WI38 (cell line): ENCODE results near the gene ZDHHC3.

Source experiments
- H3K4me3 ChIP-seq: 2 replicates; pipeline ENCODE4 v1.5.1; 2011; ENCODE audit warnings: low read depth, mild to moderate bottlenecking, control low read depth, low read length
- CTCF ChIP-seq: IDR thresholded peaks from 2 replicates; pipeline ENCODE4 v1.5.1; 2012; ENCODE audit warnings: low read depth, mild to moderate bottlenecking, control low read depth, low read length

Gene ZDHHC3

GRCh38 chr3:44996556-44996969 is 20.6 kb upstream of the ZDHHC3 start:
- H3K4me3 ChIP-seq: no peak overlapping the region
- no peak for TF ChIP-seq CTCF

GRCh38 chr3:44995142-44995770 is 19.3 kb upstream of the ZDHHC3 start:
- no peak for TF ChIP-seq CTCF

GRCh38 chr3:44993471-44994205 is 17.7 kb upstream of the ZDHHC3 start:
- H3K4me3 ChIP-seq: no peak overlapping the region
- no peak for TF ChIP-seq CTCF

More at GRCh38 chr3:44995142-44995770, 19.3 kb upstream of the ZDHHC3 start:
- no peak overlapping the region for H3K4me3 ChIP-seq

DNA sequence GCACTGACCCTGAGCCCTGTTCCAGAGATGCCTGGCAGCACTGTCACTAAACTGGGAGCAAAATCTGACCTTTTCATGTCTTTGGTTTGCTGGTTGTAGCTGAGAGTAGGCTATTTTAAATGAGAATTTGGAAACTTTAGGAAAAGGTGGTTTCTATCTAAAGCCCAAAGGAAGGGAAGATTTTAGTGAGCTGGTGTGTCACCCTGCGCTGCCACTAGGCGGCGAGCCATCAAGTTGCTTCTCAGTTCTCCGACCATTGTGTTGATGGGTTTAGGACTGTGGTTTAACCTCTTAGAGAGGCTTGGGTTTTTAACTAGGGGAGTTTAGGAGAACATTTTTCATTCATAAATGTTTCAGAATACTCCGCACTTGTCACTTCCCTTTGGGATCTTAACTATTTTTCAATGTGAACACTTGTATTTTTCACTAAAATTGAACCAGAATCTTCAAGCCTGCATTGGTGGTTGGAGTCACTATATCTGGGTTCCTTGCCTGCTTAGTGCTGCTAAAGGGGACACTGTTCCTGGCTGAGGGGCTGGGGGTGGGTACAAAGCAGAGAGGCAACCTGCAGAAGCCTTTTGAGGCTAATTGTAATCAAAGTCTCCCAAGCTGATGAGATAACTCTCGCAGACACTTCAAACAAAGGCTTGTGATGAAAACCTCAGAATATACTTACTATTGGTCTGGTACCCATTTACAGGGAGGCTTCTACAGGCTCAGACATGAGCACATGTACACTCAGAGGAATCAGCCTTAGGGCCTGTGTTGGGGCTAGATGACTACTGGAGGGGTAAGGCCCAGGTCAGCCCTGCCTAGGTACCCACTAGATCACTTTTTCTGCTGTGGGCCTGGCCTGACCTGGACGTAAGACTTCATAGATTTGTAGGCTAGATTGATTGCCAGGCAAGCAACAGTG is 16.8 kb upstream of the ZDHHC3 start:
- no peak overlapping the region for H3K4me3 ChIP-seq
- peak; percentile 68 for TF ChIP-seq CTCF

GRCh38 chr3:44991326-44991725 is 15.4 kb upstream of the ZDHHC3 start:
- TF ChIP-seq CTCF: no peak
- H3K4me3 ChIP-seq: no peak overlapping the region

GRCh38 chr3:44989636-44990373 is 13.8 kb upstream of the ZDHHC3 start:
- TF ChIP-seq CTCF: no peak
- no peak overlapping the region for H3K4me3 ChIP-seq
